ENCODE results near the gene NUAK2. TPM values are rescaled to one million over a fixed set of nuclear protein-coding genes. Genes with fewer than 3 reads are reported as not detected.
A peak's percentile ranks its signal among the peaks of the same experiment; 100 is the strongest.

Gene NUAK2
- total and polyA plus RNA-seq, 2 donors (not counting 3 experiments of a cell fraction or from before 2014, with no cell fraction given), result 1.8 to 2.5 TPM

DNA sequence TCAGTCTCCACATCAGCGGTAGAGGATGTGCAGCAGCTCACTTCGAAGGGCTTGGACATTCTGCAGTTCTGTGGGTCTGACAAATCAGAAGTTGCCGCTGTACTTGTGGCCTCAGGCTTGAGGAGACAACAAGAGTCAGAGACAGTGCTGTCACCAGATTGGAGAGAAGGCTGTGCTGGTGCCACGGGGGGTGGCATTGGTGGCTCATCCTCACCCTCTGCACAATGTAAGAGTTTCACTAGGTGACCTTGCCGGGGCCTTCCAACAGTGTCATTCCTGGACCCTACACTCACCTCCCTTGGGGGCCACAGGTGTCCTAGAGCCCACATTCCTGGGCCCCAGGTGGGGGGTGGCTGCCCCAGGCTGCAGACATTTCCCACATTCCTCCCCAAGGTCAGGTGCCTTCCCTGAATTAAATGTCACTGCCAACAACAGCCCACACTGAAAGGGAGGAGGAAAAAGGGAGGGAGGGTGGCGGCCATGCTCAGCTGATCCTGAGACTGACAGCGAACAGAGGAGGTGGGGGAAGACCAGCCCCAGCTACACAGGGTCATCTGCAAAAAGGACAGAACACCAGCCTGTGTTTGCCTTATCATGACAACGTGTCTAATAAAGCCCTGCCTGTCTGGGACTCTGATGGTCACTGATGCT lies 47.4 kb downstream of the NUAK2 start:
- TF ChIP-seq GATA2 (IDR thresholded peaks at IDR 0.05; ENCODE audit: insufficient read depth, insufficient read length, low read depth, low read length) (no peak), MAX (IDR thresholded peaks at IDR 0.05; ENCODE audit: insufficient read depth, insufficient read length) (no peak), MYC (IDR thresholded peaks at IDR 0.05; ENCODE audit: low read depth, low read length) (no peak), JUN (IDR thresholded peaks at IDR 0.05; ENCODE audit: borderline replicate concordance, insufficient read depth, insufficient read length, low read depth) (no peak), EZH2 (IDR thresholded peaks at IDR 0.05; ENCODE audit: borderline replicate concordance, low read depth, low read length, severe bottlenecking) (no peak), POLR2A (IDR thresholded peaks at IDR 0.05; ENCODE audit: low read depth, low read length) (no peak), POLR2AphosphoS5 (IDR thresholded peaks at IDR 0.05; ENCODE audit: insufficient read depth, low read depth, low read length) (no peak), FOS (IDR thresholded peaks at IDR 0.05; ENCODE audit: borderline replicate concordance, insufficient read depth, low read length) (no peak)
- TF ChIP-seq, protein P1, sequence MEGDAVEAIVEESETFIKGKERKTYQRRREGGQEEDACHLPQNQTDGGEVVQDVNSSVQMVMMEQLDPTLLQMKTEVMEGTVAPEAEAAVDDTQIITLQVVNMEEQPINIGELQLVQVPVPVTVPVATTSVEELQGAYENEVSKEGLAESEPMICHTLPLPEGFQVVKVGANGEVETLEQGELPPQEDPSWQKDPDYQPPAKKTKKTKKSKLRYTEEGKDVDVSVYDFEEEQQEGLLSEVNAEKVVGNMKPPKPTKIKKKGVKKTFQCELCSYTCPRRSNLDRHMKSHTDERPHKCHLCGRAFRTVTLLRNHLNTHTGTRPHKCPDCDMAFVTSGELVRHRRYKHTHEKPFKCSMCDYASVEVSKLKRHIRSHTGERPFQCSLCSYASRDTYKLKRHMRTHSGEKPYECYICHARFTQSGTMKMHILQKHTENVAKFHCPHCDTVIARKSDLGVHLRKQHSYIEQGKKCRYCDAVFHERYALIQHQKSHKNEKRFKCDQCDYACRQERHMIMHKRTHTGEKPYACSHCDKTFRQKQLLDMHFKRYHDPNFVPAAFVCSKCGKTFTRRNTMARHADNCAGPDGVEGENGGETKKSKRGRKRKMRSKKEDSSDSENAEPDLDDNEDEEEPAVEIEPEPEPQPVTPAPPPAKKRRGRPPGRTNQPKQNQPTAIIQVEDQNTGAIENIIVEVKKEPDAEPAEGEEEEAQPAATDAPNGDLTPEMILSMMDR (IDR thresholded peaks at IDR 0.05; ENCODE audit: extremely low read depth in 1 of 2, insufficient read depth in 1 of 2, low read depth in 1 of 2, low read length in 2 of 2), result no peak
- dilution Hi-C loops (cut with MboI; ENCODE audit: extremely low pct_ligation_motif_present, low sequenced_read_pairs), result no loop called here
- no peak overlapping the region for H2AFZ ChIP-seq (ENCODE audit: low read depth, low read length)
- peaks cover 18% of the 10 kb centered on the region for H3K4me1 ChIP-seq (ENCODE audit: control insufficient read depth, extremely low read depth, insufficient read depth, low read length)
- no peak overlapping the region for H3K4me2 ChIP-seq (ENCODE audit: insufficient read depth, low read length)
- H3K9me3 ChIP-seq (replicated peaks; ENCODE audit: control insufficient read depth, insufficient read depth, low read length), result no peaks in the 10 kb centered on the region
- CTCF ChIA-PET, result interaction anchor here (0.6 to 17.5 kb wide), 34 partner anchors 9 to 285 kb away, joined by 3 to 1536 read pairs (median 8); partner anchors contain the start of genes NUAK2 and TMCC2
- DNase-seq (ENCODE audit: low read depth, low spot score), result no peak
- FAIRE-seq, result peak; percentile 4
- H3K27ac ChIP-seq (ENCODE audit: insufficient read depth, low read depth, low read length), result no peak overlapping the region
- no peaks in the 10 kb centered on the region for H3K36me3 ChIP-seq (ENCODE audit: control insufficient read depth in 2 of 2, extremely low read depth in 1 of 2, insufficient read depth in 2 of 2, low read length in 2 of 2)
- POLR2A ChIA-PET, result interaction anchor here (1.1 to 1.3 kb wide), 3 partner anchors 11 to 51 kb away, joined by 3 to 7 read pairs (median 4); no protein-coding TSS in a partner anchor
- intact Hi-C loops (cut with micrococcal nuclease), result no loop called here
- no TSS peak for BruUV-seq (replicated peaks)
- H4K20me1 ChIP-seq (replicated peaks; ENCODE audit: control insufficient read depth, extremely low read depth, insufficient read depth, low read length), result no peaks in the 10 kb centered on the region
- H3K27me3 ChIP-seq (ENCODE audit: control insufficient read depth in 2 of 2, insufficient read depth in 2 of 2, low read length in 2 of 2), result no peaks in the 10 kb centered on the region
- H3K4me3 ChIP-seq (replicated peaks in 1 of 3; ENCODE audit: insufficient read depth in 1 of 3, low read depth in 1 of 3, low read length in 3 of 3), result no peak overlapping the region
- no peak overlapping the region for H3K9ac ChIP-seq (replicated peaks; ENCODE audit: extremely low read depth, insufficient read depth, low read length)
- H3K9me1 ChIP-seq (replicated peaks; ENCODE audit: control insufficient read depth, extremely low read depth, insufficient read depth, low read length), result no peaks in the 10 kb centered on the region
- no peaks in the 10 kb centered on the region for H3K79me2 ChIP-seq (ENCODE audit: control insufficient read depth, insufficient read depth, low read length)
